IPS DF 6.9 (cell line): Measurements from ENCODE around the gene ADH5.
"Not testable (repeated sequence)": the region's sequence is repeated elsewhere in the genome, so short reads cannot be mapped to it uniquely, and the experiment has no call there.

Experiments
- DNase-seq: peaks from one replicate; pipeline ENCODE4 v3.0.0-alpha.2; 2013; ENCODE audit warnings: low read depth, low spot score
- H3K27ac ChIP-seq: one replicate; pipeline ENCODE4 v1.5.1; 2013; ENCODE audit warnings: low read length, control low read depth
- H3K27me3 ChIP-seq: 2 replicates; pipeline ENCODE4 v1.6.1; 2013; ENCODE audit warnings: mild to moderate bottlenecking, low read length; ENCODE audit not compliant: control insufficient read depth, insufficient read depth
- H3K36me3 ChIP-seq: 2 replicates; pipeline ENCODE4 v1.6.1; 2013; ENCODE audit warnings: low read length; ENCODE audit not compliant: control insufficient read depth, insufficient read depth
- H3K4me1 ChIP-seq: 2 replicates; pipeline ENCODE4 v1.6.1; 2013; ENCODE audit warnings: low read length; ENCODE audit not compliant: control insufficient read depth, insufficient read depth
- H3K4me3 ChIP-seq: 2 replicates; pipeline ENCODE4 v1.5.1; 2013; ENCODE audit warnings: mild to moderate bottlenecking, low read length
- H3K9me3 ChIP-seq: 2 replicates; pipeline ENCODE4 v1.6.1; 2013; ENCODE audit warnings: low read length, inconsistent platforms; ENCODE audit not compliant: control insufficient read depth, insufficient read depth
- WGBS: extraction: QIAGEN DNeasy Blood & Tissue Kit; methylation state at CpG from one replicate; pipeline ENCODE4 v1.1.7; 2013; ENCODE audit warnings: mixed read lengths, missing lambda C conversion rate; ENCODE audit not compliant: insufficient read length, insufficient coverage; 5-methylcytosine and 5-hydroxymethylcytosine counted together

The ADH5 gene

DNA sequence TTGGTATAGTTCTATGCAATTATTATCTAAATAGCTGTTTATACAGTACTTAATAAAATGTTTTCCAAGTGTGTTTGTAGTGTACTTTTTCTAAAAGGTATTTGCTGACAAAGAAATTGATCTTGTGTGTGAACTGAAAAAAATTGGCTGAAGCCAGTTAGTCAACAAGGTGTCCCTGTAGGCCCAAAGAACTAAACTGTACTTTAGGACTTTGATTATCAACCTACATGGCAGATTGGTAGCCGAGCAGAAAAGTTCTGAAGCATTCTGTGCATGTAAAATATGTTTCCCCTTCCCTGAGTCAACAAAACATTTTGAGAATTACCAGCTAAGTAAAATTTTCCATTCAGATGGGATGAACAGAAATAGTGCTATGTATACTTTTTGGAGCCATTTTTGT lies 21.0 kb downstream of the ADH5 start:
- no peak for DNase-seq
- H3K27me3 ChIP-seq: no peaks in the 10 kb centered on the region
- H3K9me3 ChIP-seq: no peaks in the 10 kb centered on the region
- WGBS: no CpG with 5 or more reads among the region's 1 CpG
- peaks cover 4% of the 10 kb centered on the region; the same call in 1 of the 2 replicates for H3K36me3 ChIP-seq
- H3K4me3 ChIP-seq: no peak overlapping the region
- no peaks in the 10 kb centered on the region for H3K4me1 ChIP-seq
- no peak overlapping the region for H3K27ac ChIP-seq

DNA sequence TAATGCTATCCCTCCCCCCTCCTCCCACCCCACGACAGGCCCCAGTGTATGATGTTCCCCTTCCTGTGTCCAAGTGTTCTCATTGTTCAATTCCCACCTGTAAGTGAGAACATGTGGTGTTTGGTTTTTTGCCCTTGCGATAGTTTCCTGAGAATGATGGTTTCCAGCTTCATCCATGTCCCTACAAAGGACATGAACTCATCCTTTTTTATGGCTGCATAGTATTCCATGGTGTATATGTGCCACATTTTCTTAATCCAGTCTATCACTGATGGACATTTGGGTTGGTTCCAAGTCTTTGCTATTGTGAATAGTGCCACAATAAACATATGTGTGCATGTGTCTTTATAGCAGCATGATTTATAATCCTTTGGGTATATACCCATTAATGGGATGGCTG lies 23.1 kb downstream of the ADH5 start:
- WGBS: no CpG with 5 or more reads among the region's 2 CpGs
- H3K27ac ChIP-seq, H3K9me3 ChIP-seq, H3K4me3 ChIP-seq, H3K4me1 ChIP-seq, H3K36me3 ChIP-seq, H3K27me3 ChIP-seq, DNase-seq: not testable (repeated sequence)

DNA sequence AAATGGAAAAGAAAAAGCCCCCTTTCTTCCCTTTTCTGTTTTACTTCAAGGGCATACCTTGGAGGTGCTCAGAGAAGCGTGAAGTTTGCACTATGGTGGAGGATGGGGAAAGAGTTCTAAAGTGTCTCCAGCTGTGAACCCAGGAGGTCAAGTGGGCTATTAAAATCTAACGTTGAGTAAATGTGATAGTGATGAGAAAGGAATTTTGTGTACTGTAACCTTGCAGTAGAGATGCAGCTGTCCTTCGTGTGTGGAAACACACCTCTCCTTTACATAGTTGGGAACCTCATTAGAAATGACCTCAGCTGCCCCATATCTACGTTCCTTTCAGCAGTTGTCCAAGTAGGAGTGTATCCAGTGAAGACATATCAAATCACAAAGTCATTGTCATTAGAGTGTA lies 26.5 kb downstream of the ADH5 start:
- H3K9me3 ChIP-seq: no peaks in the 10 kb centered on the region
- peaks cover 12% of the 10 kb centered on the region; the same call in 1 of the 2 replicates for H3K36me3 ChIP-seq
- no peaks in the 10 kb centered on the region for H3K27me3 ChIP-seq
- H3K4me3 ChIP-seq: no peak overlapping the region
- no CpG with 5 or more reads among the region's 4 CpGs for WGBS
- H3K4me1 ChIP-seq: no peaks in the 10 kb centered on the region
- H3K27ac ChIP-seq: no peak overlapping the region
- DNase-seq: no peak

DNA sequence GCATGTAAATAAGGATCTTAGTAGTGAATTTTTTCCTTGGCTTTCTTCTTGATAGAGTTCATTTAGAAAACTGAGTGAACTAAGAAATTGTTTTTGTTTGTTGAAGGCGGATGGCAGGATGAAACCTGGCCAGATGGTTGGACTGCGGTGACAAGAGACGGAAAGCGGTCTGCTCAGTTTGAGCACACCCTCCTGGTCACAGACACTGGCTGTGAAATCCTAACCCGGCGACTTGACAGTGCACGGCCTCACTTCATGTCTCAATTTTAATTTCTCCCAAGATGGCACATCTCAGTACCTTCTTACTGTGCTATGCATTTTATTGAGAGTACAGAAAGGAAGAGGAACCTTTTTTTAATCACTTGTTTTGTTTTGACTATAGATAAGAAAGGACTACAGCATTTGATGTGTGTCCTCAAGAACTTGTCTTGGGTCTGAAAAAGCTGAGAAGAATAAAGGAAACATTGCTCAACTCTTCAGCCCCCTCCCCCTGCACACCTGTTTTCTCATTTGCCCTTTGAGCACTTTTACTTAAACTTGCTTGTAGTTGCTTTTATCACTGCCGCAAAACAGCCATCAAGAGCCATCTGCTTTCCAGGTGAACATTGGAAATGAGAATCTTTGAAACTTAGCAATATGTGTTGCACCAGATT lies 27.4 kb downstream of the ADH5 start:
- Histone ChIP-seq H3K27ac (no peak overlapping the region), H3K36me3 (peaks cover 12% of the 10 kb centered on the region; the same call in 1 of the 2 replicates)
- no CpG with 5 or more reads among the region's 8 CpGs for WGBS

DNA sequence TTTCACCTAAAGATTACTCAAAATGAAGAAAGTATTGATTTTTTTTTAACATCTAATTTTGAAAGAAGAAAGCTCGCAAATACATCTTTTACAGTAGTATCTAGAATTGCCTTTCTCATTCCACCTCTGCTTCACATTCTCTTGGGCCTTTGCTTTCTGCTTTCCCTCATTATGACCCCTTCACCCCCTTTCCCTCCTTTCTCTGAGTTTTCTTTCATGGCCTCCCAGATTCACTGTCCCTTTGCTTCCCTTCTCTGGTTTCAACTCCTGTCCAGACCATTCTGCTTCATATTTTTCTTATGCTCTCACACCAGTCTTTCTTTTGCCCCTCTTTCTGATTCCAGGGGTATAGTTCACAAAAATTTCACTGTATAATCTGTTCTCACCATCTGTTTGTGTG lies 29.0 kb downstream of the ADH5 start:
- no peak overlapping the region for H3K4me3 ChIP-seq
- peaks cover 12% of the 10 kb centered on the region; the same call in 1 of the 2 replicates for H3K36me3 ChIP-seq
- H3K4me1 ChIP-seq: no peaks in the 10 kb centered on the region
- no peaks in the 10 kb centered on the region for H3K9me3 ChIP-seq
- DNase-seq: no peak
- no CpG with 5 or more reads among the region's 1 CpG for WGBS
- H3K27me3 ChIP-seq: no peaks in the 10 kb centered on the region
- H3K27ac ChIP-seq: no peak overlapping the region

More for the DNA sequence above, 27.4 kb downstream of the ADH5 start:
- Histone ChIP-seq H3K4me3 (no peak overlapping the region), H3K4me1 (no peaks in the 10 kb centered on the region), H3K9me3 (no peaks in the 10 kb centered on the region), H3K27me3 (no peaks in the 10 kb centered on the region)
- DNase-seq: no peak

DNA sequence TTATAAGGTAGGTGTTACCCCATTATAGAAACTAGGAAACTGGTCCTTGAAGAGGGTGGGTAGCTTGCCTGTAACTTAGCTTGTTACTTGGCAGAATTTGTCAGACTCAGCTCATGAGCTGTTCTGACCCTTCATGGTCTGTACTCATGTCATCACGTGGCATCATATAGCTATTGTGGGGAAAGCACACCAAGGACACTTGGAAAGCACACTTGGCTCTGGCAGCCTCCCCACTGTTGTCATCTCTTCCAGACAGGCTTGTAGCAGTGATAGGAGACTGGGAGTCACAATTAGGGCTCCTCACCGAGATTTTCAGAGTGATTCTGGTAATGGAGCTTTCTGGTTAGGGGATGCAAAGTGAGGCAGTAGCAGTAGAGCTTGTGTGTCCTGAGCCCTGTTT lies 30.4 kb downstream of the ADH5 start:
- Histone ChIP-seq H3K4me1 (no peaks in the 10 kb centered on the region), H3K36me3 (peaks cover 12% of the 10 kb centered on the region; the same call in 1 of the 2 replicates), H3K27me3 (no peaks in the 10 kb centered on the region), H3K27ac (no peak overlapping the region), H3K9me3 (no peaks in the 10 kb centered on the region), H3K4me3 (no peak overlapping the region)
- DNase-seq: no peak
- no CpG with 5 or more reads among the region's 2 CpGs for WGBS

DNA sequence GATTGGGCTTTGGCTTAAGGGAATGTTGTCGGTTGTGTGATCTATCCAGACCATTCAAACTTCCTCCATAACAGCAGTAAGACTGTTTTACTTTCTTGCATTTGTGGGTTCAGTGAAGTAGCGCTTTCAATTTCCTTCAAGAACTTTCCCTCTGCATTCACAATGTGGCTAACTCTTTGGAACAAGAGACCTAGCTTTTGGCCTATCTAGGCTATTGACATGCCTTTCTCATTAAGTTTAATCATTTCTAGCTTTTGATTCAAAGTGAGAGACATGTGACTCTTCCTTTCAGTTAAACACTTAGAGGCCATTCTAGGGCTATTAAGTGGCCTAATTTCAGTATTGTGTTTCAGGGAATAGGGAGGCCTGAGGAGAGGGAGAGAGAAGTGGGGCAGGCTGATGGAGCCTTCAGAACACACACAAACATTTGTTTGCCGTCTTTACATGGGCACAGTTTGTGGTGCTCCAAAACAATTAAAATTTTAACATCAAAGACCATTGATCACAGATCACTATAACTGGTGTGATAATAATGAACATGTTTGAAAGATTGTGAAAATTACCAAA lies 34.1 kb downstream of the ADH5 start:
- Histone ChIP-seq H3K9me3 (no peaks in the 10 kb centered on the region; the same call in 1 of the 2 replicates), H3K27me3 (no peaks in the 10 kb centered on the region), H3K4me3 (no peak overlapping the region), H3K27ac (no peak overlapping the region), H3K36me3 (peaks cover 14% of the 10 kb centered on the region; the same call in 1 of the 2 replicates), H3K4me1 (no peaks in the 10 kb centered on the region)
- no peak for DNase-seq
- WGBS: no CpG with 5 or more reads among the region's 3 CpGs

DNA sequence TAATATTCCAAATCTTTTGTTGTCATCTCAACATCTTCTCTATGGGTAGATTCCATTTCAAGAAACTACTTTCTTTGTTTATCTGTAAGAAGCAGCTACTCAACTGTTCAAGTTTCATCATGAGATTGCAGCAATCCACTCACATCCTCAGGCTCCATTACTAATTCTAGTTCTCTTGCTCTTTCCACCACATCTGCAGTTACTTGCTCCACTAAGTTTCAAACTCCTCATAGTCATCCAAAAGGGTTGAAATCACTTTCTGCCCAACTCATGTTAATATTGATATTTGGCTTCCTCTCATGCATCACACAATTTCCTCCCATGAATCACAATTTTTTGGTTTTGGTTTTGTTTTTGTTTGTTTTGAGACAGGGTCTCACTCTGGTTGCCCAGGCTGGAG lies 35.7 kb downstream of the ADH5 start:
- no peak overlapping the region for H3K27ac ChIP-seq
- DNase-seq: no peak
- H3K36me3 ChIP-seq: peaks cover 11% of the 10 kb centered on the region; the same call in 1 of the 2 replicates
- H3K4me3 ChIP-seq: no peak overlapping the region
- no peaks in the 10 kb centered on the region for H3K4me1 ChIP-seq
- H3K9me3 ChIP-seq: no peaks in the 10 kb centered on the region; the same call in 1 of the 2 replicates
- H3K27me3 ChIP-seq: no peaks in the 10 kb centered on the region

DNA sequence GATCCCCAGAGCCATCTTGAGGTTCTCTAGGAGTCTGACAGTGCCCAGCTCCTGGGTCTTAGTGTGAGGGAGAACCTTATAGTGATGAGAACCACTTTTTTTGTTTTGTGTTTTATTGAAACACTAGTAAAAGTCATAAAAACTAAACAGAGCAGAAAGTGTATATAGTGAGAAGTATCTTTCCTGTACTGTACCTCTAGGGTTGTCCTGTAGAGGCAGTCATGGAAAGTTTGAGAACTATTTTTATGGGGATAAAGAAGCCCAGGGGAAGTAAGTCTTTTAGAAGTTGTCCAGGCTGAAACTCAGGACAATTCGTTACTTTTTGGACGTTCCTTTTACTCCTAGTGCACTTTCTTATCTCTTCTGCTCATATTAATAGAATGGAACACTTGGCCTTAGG lies 40.9 kb downstream of the ADH5 start:
- Histone ChIP-seq H3K9me3 (no peaks in the 10 kb centered on the region; the same call in 1 of the 2 replicates), H3K27me3 (no peaks in the 10 kb centered on the region), H3K27ac (no peak overlapping the region), H3K4me1 (no peaks in the 10 kb centered on the region), H3K36me3 (peaks cover 12% of the 10 kb centered on the region; the same call in 1 of the 2 replicates), H3K4me3 (no peak overlapping the region)
- no peak for DNase-seq
- no CpG with 5 or more reads among the region's 2 CpGs for WGBS

DNA sequence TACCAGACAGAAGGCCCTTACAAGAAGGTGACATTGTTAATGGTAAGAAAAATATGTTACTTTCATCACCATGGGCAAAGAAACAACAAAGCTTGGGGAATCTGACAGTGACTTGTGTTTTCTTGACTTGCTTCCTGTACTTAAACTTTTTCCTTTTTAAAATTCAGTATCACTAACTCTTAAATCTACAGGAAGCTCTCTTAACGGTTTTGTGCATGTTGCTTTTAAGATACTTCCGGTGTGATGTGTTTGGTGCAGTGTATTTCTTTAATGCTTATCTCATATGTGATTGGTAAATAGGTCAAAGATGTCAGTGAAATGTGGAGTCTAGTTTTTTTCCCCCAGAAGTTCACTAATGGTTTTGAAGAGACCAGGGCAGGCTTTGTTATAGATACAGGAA lies 45.2 kb downstream of the ADH5 start:
- DNase-seq: no peak
- Histone ChIP-seq H3K36me3 (peaks cover 4% of the 10 kb centered on the region; the same call in 1 of the 2 replicates), H3K27me3 (no peaks in the 10 kb centered on the region), H3K4me3 (no peak overlapping the region), H3K9me3 (no peaks in the 10 kb centered on the region), H3K27ac (no peak overlapping the region), H3K4me1 (no peaks in the 10 kb centered on the region)
- no CpG with 5 or more reads among the region's 2 CpGs for WGBS

DNA sequence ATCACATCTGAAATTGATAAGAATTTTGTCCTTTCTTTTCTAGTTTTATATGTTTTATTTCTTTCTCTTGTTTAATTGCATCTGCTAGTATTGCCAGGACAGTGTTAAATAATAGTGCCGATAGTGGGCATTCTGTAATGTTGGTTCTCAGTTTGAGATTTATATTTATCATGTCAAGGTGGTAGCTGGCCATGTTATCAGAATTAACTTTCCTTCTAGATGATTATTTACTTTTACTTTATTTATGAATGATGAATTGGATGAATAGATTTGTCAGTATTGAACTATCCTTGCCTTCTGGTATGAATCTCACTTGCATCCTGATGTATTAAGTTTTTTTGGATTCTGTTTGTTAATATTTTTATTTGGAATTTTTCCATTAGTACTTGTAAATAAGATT lies 50.4 kb downstream of the ADH5 start:
- Histone ChIP-seq H3K27ac (no peak overlapping the region), H3K9me3 (no peaks in the 10 kb centered on the region), H3K36me3 (no peaks in the 10 kb centered on the region), H3K27me3 (no peaks in the 10 kb centered on the region), H3K4me3 (no peak overlapping the region), H3K4me1 (no peaks in the 10 kb centered on the region)
- no peak for DNase-seq
- WGBS: no CpG with 5 or more reads among the region's 1 CpG
